ENCODE results near the gene COBL.

Gene COBL

GRCh38 chr7:51019891-51020870 is 296.4 kb downstream of the COBL start:
- DNase-seq (ENCODE audit: low spot score) = no peak

GRCh38 chr7:51019191-51019844 is 297.3 kb downstream of the COBL start:
- no peak for DNase-seq (ENCODE audit: low spot score)

- no peak for DNase-seq (ENCODE audit: low spot score)
These were observed 298.8 kb downstream of the COBL start for GRCh38 chr7:51017576-51018535.

GRCh38 chr7:51016546-51016945 is 300.1 kb downstream of the COBL start:
- no peak for DNase-seq (ENCODE audit: low spot score)

- no peak for DNase-seq (ENCODE audit: low spot score)
These were observed 301.0 kb downstream of the COBL start for GRCh38 chr7:51015581-51015980.

GRCh38 chr7:51014811-51015210 is 301.8 kb downstream of the COBL start:
- no peak for DNase-seq (ENCODE audit: low spot score)

- no peak for DNase-seq (ENCODE audit: low spot score)
These were observed 302.6 kb downstream of the COBL start for GRCh38 chr7:51013861-51014511.

- DNase-seq (ENCODE audit: low spot score) = no peak
These were observed 303.3 kb downstream of the COBL start for GRCh38 chr7:51013218-51013786.

- no peak for DNase-seq (ENCODE audit: low spot score)
These were observed 303.9 kb downstream of the COBL start for GRCh38 chr7:51012569-51013217.

- DNase-seq (ENCODE audit: low spot score) = no peak
These were observed 304.8 kb downstream of the COBL start for GRCh38 chr7:51011710-51012350.

- no peak for DNase-seq (ENCODE audit: low spot score)
These were observed 306.1 kb downstream of the COBL start for GRCh38 chr7:51010534-51010933.

- no peak for DNase-seq (ENCODE audit: low spot score)
These were observed 306.7 kb downstream of the COBL start for GRCh38 chr7:51009716-51010496.

- no peak for DNase-seq (ENCODE audit: low spot score)
These were observed 308.8 kb downstream of the COBL start for GRCh38 chr7:51007551-51008505.

GRCh38 chr7:51006483-51007235 is 309.9 kb downstream of the COBL start:
- DNase-seq (ENCODE audit: low spot score) = no peak

GRCh38 chr7:51005074-51005473 is 311.5 kb downstream of the COBL start:
- no peak for DNase-seq (ENCODE audit: low spot score)

- peak; percentile 24 for DNase-seq (ENCODE audit: low spot score)
These were observed 315.7 kb downstream of the COBL start for GRCh38 chr7:51000956-51001355.

- no peak for DNase-seq (ENCODE audit: low spot score)
These were observed 321.8 kb downstream of the COBL start for GRCh38 chr7:50994753-50995319.

Data from NAMALWA (cell line).